ENCODE measurements around the gene DNAJC18.
A peak's percentile ranks its signal among the peaks of the same experiment; 100 is the strongest.
"Not testable (repeated sequence)": the region's sequence is repeated elsewhere in the genome, so short reads cannot be mapped to it uniquely, and the experiment has no call there.

DNAJC18 gene

GRCh38 chr5:139425497-139425896 lies 13.8 kb downstream of the DNAJC18 start:
- DNase-seq, result no peak

GRCh38 chr5:139422307-139422893 lies 16.9 kb downstream of the DNAJC18 start:
- DNase-seq, result peak; percentile 87

GRCh38 chr5:139419226-139420192 lies 19.8 kb downstream of the DNAJC18 start:
- DNase-seq, result no peak

DNA sequence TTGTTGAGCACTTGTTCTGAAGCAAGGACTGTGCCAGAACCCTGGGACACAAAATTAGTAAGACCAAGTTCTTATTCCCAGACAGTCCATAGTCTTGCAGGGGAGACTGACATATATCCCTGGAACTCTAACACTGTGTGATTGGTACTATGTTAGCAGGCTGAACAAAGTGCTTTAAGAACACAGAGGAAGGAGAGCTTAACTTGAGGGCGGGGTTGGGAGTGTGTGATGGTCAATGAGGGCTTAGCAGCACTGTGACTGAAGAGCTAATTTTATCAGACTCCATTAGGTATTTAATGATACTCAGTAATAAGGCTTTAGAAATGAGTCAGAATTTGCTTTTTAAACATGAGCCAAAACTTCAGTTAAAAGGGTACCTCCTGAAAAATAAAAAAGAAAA lies 20.5 kb downstream of the DNAJC18 start:
- no peak for DNase-seq

- DNase-seq, result no peak
These were observed 22.1 kb downstream of the DNAJC18 start for GRCh38 chr5:139417214-139417613.

DNA sequence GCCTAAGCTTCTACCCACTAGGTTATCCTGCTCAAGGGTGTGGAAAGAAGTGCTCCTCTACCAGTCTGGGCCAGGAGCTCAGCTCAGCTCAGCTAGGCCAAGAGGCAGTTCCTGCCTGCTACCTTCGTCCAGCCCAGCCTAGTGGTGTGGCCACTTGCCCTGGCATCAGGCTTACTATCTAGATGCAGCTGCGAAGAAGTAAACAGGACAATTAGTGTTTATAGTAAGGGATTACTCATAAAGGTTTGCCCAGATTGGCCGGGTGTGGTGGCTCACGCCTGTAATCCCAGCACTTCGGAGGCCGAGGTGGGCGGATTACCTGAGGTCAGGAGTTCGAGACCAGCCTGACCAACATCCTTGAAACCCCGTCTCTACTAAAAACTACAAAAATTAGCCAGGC lies 22.7 kb downstream of the DNAJC18 start:
- no peak for DNase-seq

GRCh38 chr5:139415869-139416268 lies 23.5 kb downstream of the DNAJC18 start:
- DNase-seq, result no peak

DNA sequence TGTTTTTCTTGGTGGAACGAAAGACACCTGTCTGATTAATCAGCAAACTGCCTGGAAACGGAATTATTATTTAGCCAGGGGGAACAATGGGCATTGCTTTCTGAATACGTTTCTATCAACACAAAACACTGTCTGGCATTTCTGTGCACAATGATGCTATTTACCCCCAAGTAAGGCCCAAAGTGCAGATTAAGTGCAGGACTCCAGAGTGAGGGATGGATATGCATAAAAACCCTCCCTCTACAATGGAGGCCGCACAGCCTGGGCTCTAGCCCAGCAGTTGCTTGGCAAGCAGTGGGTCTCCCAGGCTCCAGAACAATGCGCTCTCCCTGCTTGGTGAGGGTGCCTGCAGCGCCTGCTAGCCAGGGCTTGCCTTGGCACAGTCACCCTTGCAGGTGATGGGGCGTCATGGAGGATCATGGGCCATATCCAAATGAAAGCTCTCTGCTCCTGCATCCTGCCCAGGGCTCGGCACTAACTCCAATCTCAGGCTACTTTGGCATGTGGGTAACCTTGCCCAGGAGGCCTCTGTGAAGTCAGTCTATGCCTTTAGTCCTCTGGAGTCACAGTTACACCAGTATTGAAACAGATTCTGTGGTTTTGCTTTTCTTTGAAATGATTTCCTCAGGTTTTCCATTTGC lies 24.0 kb downstream of the DNAJC18 start:
- DNase-seq, result peak; percentile 86

- DNase-seq, result no peak
These were observed 24.7 kb downstream of the DNAJC18 start for GRCh38 chr5:139414581-139415130.

DNA sequence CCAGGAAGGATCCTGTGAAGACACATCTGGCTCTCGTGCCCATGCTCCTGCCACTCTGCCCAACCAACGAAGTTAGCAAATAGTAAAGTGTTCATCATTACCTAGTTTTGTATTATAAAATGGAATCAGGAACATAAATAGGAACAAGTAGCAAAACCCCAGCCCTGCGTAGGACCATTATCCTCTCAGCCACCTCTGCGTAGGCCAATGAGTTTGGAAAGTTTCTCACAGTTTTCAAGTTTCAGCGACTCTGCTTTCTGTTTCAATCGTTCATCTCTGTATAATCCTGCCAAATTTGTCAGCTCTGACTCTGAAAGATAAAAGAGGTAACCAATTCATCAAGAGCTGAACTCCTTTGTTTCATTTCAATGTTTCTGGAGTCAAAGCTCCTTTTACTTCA lies 25.4 kb downstream of the DNAJC18 start:
- no peak for DNase-seq

DNA sequence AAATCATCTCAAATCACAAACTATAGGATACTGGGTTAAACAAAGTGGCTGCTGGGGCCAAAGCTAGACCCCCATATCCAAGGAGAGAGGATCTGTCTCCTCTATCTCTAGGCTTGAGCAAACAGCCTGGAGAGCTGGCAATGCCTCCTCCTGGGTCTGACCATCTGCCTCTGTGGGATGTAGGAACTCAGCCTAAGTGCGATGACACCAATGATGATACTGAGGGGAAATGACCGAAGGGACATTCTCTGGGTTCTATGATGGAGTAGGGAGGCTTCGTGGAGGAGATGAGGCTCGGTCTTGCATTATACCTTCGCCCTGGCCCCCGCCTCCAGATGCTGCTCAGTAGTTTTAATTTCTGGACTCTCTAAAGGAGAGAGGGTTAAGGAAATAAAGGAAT lies 26.2 kb downstream of the DNAJC18 start:
- no peak for DNase-seq

GRCh38 chr5:139410993-139411828 lies 28.1 kb downstream of the DNAJC18 start:
- no peak for DNase-seq

- DNase-seq, result no peak
These were observed 29.0 kb downstream of the DNAJC18 start for GRCh38 chr5:139410121-139410992.

DNA sequence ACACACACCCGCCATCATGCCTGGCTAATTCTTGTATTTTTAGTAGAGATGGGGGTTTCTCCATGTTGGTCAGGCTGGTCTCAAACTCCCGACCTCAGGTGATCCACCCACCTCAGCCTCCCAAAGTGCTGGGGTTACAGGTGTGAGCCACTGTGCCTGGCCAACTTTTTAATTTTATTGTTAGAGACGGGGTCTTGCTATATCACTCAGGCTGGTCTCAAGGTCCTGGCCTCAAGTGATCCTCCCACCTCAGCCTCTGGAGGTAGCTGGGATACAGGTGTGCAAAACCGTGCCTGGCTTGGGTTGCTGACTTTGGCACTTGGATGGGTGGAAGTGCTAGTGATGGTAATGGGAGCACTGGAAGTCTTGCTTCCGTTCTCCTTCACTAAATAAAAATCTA lies 30.2 kb downstream of the DNAJC18 start:
- DNase-seq, result not testable (repeated sequence)

DNA sequence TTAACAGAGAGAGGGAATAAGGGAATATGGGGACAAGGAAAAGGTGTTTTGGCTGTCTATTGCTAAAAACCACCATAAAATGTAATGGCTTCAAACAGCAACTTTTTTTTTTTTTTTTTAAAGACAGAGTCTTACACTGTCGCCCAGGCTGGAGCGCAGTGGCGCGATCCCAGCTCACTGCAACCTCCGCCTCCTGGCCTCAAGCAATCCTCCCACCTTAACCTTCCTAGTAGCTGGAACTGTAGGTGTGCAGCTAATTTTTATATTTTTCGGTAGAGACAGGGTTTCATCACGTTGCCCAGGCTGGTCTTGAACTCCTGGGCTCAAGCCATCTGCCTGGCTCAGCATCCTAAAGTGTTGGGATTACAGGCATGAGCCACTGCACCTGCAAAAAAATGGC lies 31.1 kb downstream of the DNAJC18 start:
- DNase-seq, result no peak

DNA sequence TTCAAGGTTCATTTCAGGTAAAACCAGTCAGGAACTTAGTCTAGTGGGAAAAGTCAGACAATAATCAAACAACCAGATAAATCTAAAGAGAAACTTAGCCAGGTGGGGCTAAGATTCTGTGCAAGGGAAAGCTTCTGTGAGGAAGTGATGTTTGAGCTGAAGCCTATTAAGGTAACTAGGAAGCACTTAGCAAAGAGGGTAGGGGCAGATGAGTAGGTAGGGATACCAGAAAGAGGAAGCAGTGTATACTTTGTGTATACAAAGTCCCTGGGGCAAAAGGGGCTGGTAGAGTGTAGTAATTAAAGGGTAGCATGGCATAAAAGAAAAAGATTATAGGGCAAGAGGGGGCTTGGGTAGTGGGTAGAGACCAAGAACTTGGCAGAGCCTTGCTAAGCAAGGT lies 31.8 kb downstream of the DNAJC18 start:
- no peak for DNase-seq

- DNase-seq, result no peak
These were observed 32.4 kb downstream of the DNAJC18 start for GRCh38 chr5:139406963-139407362.

- DNase-seq, result no peak
These were observed 34.9 kb downstream of the DNAJC18 start for GRCh38 chr5:139404484-139404840.

DNA sequence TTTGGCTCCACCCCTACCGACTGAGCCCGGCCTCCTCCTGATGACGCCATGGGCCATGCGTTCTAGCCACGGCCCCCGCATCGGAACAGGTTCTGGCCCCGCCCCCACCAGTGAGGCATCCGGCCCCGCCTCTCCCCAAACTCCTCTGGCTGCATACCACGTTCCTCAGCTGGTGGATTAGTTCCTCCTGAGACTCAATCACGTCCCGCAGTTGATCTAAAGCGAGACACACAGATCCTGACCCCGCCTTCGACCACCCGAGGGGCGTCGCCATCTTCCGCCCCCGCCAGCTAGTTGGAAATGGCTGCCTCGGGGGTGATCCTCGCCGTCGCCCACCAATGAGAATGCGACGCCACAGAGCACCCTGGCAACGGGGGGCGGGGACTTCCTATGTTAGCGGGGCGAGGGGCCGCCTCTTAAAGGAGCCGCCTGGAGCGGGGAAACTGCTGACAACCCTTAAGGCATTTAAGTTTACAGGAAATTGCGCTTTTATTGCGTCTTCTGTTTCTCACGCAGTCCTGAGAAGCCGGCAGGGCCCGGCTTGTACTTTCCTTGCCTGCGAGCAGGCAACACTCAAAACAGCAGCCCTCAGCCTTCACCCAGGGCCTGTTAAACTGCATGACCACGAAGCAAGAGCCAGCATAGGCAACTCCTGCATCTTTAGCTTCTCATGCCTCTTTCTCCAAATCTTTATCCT lies 35.4 kb downstream of the DNAJC18 start, which contains the start of gene SPATA24:
Gene SPATA24, minus strand, starts transcription at position 303 of the 697 bp plus-strand sequence. Its CDS starts 29 bp downstream, at position 274.
- peak; percentile 98 for DNase-seq

DNA sequence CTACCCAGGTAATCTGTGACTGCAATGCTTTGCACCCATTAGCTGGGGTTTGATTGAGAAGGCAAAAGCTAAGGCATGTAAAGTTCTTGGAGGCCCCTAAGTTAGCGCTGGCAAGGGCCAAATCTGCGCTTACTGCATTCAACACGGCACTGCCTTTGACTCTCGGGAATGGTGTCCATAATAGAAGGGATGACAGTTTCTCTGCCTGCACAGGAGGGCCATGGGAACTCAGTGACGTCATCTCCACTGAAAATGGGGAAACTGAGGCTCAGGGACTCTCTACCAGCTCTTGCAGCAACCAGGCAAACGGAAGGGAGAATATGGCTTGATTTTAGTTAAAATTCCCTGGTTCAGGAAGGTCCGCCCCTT lies 35.9 kb downstream of the DNAJC18 start:
- DNase-seq, result no peak
